HG03460 (cell line): ENCODE measurements around the gene ZSCAN5A.
"Not testable (repeated sequence)": the region's sequence is repeated elsewhere in the genome, so short reads cannot be mapped to it uniquely, and the experiment has no call there.

Source experiments
- ATAC-seq: cut with Tn5 transposase; IDR thresholded peaks from one replicate; pipeline ENCODE4 v1.9.1; 2021; ENCODE audit not compliant: unreplicated experiment

ZSCAN5A gene

DNA sequence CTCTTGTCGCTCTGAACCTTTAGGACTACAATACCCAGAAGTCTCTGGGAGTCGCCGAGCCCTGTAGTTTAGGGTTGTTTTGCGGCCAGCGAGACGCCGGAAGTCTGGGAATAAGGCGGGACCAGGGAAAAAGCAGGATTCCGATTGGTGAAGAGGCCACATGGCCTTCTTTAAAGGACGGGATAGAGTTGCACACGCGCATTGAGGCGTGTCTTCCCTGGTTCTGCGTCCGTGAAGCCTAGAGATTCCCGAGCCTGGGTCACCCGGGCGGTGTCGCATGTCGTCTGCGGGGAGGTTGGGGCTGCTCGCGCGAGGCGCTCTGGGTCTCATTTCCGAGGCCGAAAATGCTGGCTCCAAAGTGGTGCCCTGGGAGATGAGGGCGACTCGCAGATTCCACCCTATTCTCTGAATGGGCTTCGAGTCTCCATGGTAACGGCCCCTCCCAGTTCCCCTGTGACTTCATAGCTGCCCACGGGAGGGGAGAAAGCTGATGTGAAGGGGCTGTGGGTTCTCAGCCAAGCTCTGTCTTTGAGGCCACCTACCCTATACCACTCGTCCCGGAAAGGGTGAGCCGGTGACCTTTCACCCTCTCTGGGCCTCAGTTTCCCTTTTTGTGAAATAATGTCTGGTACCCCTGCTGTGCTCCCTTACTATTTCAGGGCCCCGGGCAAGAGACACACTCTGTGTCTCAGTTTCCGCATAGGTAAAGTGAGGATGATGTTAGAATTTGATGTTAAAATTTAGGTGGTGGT is 614 bp upstream of the ZSCAN5A start:
- ATAC-seq, result peak; percentile 71

DNA sequence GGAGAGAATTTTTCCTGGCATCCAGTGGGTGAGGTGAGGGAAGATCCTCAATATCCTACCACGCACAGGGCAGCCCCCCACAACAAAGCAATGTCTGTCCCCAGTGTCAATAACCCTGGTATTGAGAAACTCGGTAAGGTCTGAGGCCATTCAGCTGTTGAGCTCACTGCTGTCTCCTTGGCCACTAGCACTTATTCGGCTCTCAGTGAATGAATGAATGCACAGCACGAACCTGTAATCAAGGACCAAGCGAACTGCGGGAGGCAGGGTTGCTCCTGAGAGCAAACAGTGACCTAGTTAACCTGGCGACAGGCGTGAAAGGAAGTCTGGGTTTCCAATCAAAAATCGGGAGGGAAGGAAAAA is 640 bp downstream of the ZSCAN5A start:
- ATAC-seq, result peak; percentile 3

DNA sequence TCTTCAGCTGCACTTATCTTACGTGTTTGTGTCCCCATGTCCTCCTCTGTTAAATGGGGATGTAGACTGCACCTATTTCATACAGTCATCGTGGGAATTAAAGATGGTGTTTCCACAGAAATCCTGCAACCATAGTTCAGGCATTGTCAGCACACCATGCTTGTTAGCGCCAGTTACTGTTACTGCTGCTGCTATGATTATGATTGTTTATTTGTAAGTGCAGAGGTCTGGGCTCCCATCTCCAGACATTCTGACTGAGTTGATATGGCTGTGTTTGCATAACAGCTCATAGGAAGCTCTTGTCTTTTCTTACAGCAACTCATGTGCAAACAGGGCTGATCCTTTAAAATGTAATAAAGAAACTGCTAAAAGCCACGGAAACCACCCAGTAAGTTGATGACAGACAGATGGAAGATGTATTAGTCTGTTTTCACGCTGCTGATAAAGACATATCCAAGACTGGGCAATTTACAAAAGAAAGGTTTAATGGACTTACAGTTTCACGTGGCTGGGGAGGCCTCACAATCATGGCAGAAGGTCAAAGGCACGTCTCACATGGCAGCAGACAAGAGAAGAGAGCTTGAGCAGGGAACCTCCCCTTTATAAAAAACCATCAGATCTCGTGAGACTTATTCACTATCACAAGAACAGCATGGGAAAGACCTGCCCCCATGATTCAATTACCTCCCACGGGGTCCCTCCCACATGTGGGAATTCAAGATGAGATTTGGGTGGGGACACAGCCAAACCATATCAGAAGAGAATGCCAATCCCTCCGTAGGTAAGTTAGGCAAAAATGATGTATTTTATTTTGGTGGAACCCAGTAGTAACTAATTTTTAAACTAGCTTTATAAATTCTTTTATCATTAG is 1.6 kb downstream of the ZSCAN5A start:
- ATAC-seq, result no peak

DNA sequence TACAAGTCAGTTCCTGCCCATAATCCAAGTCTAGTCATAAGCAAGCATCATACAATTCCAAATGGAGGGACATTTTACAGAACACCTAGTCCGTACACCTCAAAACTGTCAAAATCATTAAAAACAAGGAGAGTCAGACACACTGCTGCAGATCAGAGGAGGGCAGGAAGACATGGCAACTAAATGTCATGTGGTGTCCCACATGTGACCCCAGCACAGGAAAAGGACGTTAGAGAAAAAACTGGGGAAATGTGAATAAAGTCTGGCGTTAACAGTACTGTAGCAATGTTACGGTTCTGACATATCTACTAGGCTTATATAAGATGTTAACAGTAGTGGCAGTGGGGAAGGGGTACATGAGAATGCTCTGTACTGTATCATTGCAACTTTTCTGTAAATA is 2.3 kb downstream of the ZSCAN5A start:
- ATAC-seq, result no peak

DNA sequence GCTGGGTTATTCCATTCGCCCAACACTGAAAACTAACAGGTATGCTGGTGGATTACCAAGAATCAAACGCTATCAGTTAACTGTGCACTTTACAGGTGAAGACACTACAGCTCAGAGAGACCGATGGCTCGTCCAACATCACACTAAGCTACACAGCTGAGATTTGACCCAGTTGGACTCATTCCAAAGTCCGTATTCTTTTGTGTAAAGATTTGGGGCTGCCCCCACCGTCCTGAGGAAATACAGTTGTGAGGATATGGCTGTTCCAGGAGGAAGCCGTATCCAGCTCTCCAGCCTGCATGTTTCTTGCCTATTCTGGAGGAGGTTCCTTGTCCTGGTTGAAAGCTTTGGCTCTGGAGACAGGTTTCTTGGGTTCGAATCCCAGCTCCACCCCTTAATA is 4.2 kb downstream of the ZSCAN5A start:
- no peak for ATAC-seq

DNA sequence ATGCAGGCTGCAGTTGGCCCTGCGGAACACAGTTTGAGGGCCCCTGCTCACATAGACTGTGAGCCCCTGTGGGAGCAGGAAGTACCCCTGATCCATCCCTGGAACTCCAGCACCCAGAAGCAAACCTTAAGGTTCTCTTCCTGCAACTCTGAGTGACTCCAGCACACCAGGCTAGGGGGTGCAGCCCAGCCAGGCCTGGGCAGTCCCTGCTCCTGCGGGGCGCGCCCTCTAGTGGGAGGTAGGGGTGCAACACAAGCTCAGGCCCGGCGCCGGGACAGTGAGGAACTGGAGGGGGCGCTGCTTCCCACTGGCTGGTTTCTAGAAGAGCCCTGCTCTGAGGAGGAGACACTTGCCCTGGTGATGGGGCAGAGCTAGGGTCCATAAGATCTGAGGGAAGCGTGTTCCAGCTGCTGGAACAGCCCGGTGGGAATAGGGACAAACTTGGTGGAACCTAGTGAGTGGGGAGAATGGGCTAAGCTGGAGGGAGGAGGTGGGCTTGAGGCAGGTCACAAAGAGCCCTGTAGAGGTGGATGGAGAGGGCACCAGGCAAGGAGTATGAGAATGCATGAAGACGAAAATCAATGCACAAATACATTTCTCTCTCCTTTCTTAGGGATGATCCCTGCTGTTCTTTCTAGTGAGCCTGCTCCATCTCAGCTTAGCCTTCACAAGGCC is 5.0 kb downstream of the ZSCAN5A start:
- no peak for ATAC-seq

DNA sequence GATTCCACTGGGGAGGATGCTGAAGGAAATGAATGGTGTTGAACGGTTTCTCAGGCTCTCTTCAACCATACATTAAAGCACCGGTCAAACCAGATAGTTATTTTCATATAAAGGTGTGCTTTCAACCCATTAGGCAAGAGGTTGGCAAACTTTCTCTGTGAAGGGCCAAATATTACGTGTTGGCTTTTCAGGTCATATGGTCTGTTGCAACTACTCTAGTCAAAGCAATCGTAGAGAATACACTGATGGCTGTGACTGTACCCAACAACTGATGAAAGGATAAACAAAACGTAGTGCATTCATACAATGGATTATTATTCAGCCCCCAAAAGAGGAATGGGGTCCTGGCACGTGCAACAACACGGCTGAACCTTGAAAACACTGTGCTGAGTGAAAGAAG is 5.8 kb downstream of the ZSCAN5A start:
- no peak for ATAC-seq

DNA sequence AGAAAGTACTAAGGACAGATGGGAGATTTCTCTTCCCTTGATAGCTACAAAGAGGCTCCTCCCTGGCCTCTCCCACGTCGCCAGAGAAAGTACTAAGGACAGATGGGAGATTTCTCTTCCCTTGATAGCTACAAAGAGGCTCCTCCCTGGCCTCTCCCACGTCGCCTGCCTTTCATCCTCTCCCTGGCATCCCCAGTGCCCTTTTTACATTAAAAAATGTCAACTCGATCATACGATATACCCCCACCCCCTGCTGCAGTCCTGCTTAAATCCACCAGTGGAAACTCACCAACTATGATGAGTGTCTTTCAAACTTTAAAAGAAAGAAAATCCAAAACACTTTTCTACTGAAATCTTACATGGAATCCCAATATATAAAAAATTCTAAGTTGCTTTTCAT is 7.6 kb downstream of the ZSCAN5A start:
- not testable (repeated sequence) for ATAC-seq

DNA sequence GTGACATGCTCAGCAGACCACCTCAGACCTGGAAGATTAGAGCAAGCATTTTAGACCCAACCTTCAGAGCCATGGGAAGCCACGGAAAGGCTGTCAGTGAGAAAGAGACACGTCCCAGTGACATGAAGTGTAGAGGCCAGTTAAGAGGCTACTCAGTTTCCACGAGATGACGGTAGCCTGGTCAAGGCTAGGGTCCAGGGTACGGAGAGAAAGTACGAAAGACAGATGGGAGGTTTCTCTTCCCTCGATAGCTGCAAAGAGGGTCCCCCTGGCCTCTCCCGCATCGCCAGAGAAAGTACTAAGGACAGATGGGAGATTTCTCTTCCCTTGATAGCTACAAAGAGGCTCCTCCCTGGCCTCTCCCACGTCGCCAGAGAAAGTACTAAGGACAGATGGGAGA is 8.6 kb downstream of the ZSCAN5A start:
- no peak for ATAC-seq

DNA sequence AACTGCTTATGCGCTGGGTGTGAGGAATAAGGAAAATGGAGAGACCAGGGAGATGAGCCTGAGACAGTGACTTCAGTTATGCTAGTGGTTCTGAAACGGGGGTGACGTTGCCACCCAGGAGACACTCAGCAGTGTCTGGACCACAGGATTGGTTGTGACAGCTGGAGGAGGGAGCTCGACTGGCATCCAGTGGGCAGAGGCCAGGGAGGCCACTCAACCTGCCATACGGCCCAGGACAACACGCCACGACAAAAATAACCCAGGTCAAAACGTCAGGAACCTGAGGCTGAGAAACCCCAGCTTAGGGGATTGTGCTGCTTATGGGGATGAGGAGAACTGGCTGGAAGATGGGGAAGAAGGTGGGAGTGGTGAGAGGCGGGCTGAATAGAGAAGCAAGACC is 10.4 kb downstream of the ZSCAN5A start:
- ATAC-seq, result no peak

DNA sequence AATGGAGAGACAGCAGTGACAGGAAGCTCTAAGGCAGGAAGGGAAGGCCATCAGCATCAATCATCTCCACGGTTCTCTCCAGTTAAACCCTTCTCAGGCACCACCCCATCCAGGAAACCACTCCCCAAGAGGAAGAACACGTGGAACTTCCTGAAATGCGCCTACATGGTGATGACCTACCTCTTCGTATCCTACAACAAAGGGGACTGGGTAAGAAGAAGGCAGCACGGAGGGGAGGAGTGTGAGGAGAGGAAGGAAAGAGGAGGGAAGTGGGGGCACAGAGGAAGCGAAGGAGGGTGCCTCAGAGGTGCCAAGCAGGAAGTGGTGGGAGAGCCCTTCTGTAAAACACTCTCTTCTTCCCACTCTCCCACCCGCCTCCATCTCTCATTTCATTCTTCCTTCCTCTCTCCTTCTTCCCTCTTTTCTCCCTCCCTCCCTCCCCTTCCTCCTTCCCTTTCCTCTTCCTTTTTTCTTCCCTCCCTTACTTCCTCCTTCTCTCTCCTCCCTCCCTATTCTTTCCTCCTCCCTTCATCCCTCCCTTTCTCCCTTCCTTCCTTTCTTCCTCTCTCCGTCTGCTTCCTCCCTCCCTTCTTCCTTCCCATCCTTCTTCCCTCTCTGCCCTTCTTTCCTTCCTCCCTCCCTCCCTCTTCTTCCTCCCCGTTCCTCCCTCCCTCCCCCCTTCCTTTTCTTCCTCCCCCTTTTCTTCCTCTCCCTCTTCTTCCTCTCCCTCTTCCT is 12.6 kb downstream of the ZSCAN5A start:
- ATAC-seq, result no peak

DNA sequence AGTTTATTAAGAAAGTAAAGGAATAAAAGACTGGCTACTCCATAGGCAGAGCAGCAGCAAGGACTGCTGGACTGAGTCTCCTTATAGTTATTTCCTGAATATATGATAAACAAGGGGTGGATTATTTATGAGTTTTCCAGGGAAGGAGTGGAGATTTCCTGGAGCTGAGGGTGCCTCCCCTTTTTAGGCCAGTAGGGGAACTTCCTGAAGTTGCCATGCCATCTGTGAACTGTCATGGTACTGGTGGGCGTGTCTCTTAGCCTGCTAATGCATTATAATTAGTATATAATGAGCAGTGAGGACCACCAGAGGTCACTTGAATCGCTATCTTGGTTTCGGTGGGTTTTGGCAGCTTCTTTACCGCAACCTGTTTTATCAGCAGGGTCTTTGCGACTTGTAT is 13.5 kb downstream of the ZSCAN5A start:
- no peak for ATAC-seq

DNA sequence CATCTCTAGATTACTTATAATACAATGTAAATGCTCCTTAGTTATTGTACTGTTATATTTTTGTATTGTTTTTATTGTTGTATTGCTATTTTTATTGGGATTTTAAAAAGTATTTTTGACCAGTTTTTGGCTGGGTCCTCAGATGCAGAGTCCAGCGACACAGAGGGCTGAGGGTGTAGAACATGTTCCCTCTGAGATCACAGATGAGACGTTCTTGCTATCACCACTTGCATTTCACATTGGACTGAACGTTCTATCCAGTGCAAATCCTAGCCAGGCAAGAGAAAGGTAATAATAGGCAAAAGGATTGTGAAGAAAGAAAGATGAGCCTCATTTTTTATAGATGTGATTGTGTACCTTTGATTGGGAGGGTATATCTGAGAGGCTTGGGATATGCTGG is 15.0 kb downstream of the ZSCAN5A start:
- ATAC-seq, result no peak

DNA sequence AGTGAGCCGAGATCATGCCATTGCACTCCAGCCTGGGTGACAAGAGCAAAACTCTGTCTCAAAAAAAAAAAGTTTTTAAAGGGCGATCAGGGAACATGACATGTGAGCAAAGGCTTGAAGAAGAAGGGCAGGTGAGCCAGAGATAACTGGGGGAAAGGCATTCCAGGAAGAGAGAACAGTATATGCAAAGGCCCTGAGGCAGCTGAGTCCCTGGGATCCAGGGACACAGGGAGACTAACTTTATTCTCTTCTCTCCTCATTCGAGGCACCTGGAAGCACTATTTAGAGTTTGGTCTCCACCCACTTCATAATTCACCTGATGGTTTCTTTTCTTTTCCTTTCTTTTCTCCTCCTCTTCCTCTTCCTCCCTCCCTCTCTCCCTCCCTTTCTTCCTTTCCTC is 17.6 kb downstream of the ZSCAN5A start:
- no peak for ATAC-seq

DNA sequence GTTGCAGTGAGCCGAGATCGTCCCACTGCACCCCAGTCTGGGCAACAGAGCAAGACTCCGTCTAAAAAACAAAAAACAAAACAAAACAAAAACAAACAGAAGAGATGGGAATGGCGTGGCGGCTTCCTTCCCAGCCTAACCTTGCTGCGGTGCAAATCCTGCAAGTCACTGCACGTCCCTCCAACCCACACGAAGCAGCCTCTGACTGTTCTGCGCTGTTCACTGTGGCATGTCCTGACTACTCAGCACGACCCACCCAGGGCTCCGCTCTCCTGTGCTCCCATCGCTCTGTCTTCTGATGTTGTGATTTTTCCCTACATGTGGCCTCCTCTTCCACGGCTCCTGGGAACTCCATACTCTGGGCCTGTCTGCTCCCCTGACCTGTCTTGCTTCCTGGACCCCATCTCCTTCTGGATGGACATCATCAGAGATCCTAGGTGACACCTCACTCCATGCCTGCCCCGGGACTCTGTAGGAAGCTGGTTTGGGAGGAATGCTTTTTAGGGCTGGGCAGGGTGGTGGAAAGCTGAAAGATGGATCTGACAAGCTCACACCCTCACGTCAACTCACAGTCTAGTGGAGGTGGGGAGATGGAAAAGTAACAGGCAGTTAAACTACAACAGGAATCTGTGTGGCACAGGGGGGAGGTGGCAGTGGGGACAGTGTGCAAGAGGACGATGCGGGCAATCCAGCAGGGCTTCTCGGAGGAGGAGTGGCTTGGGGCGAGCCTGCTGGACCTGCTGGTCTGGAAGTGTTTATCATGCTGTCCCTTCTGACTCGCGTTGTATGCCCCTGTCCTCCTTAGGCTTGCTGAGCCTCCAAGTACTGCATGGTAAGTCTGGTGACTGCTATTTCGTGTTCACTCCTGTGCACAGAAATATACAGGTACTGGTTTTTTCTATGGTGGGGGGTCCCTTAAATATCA is 18.8 kb downstream of the ZSCAN5A start:
- ATAC-seq, result no peak

DNA sequence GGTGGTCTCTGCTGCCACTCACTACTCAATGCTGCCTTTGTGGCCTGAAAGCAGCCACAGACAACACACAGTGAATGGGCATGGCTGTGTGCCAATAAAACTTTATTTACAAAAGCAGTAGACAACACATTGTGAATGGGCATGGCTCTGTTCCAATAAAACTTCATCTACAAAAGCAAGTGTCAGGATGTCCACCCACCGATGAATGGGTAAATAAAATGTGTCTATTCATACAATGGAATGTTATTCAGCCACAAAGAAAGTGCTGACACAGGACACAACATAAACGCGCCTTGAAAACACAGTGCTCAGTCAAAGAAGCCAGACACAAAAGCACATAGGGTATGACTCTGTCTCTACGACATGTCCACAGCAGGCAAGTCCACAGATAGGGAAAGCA is 20.1 kb downstream of the ZSCAN5A start:
- no peak for ATAC-seq

DNA sequence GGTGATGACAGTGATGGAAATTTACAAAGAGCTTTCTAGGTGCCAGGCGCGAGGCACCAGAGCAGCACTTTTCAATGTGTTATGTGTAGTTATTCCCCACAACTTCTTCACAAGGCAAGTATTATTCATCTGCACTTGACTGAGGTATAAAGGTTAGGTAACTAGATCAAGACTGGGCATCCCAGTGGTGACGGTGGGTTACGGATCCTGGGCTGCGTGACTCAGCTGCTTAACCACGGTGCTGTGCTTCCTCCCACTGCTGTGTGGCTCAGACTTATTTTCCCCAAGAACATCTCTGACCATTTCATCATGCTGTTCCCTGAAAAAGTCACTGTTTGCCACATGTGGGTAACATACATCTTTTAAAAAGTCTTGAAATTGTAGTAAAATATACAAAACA is 22.8 kb downstream of the ZSCAN5A start:
- no peak for ATAC-seq

DNA sequence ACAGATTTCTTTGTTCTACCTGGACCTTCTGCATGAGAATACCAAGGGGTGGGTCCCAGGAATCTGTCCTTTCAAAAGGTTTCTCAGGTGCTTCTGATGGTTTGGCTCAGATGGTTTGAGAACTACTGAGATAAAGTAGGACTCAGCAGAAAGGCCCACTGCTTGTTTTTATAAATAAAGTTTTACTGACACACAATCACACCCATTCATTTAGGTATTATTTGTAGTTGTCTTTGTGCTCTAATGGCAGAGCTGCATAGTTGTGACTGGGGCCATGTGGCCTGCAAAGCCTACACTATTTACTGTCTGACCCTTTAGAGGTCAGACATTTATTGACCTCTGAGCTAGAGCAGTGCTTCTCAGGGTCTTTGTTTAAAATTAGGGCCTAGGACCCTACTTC is 24.5 kb downstream of the ZSCAN5A start:
- ATAC-seq, result no peak

DNA sequence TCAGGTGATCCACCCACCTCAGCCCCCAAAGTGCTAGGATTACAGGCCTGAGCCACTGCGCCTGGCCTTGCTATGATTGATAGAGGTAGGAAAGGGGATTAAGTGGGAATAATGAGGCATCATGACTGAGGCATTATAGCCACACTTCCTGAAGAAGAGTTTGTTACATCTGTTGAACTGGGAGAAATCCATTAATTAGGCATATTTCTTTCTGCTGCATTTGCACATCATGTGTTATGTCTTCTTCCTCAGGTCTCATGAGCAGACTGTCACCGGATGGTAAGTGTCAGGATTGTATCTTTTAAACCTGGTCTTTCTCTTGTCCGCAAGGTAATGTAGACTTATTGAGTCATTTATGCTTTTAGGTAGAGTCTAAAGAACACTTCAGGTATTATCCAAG is 29.9 kb downstream of the ZSCAN5A start:
- ATAC-seq, result no peak

DNA sequence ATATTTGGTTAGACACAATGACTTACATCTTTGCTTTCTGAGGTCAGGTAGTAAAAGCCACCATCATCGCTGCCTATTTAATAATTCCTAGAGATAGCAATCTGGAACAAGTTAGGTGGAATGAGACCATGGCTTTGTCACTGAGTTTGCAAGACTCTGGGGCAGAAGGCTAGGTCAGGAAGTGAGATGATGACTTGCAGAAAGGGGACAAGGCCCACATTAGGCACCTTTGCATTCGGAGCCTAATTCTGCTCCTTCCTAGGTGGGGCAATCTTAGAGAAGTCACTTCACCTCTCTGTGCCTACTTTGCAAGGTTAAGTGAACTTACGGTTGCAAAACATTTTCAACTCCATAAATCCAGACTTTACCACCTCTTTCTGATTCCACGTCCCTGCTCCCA is 31.8 kb downstream of the ZSCAN5A start:
- ATAC-seq, result no peak
